Right kidney (tissue), 1 donor: ENCODE data around the gene SLC22A8.
A peak's percentile ranks its signal among the peaks of the same experiment; 100 is the strongest.
"Not testable (repeated sequence)": the region's sequence is repeated elsewhere in the genome, so short reads cannot be mapped to it uniquely, and the experiment has no call there.

Experiments used
- DNase-seq: peaks from one replicate; pipeline ENCODE4 v3.0.0-alpha.2; 2016

SLC22A8 gene

DNA sequence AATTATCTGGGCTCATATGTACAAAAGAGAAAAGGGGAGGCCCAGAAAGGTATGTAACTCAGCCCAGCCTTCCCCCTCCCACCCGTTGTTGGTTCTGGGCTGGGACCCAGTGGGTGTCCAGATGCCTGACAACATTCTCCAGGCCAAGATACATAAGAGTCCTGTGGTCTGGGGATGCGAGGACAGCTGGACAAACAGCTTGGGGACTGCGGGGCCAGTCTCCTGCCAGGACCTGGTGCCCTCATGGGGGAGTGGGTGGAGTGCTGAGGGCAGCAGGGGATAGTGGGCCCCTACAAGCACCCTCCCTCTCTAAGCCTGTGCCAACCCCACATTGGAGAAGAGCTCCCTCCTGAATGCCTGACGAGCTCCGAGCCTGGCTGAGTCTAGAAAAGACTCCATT is 27.4 kb downstream of the SLC22A8 start:
- no peak for DNase-seq

DNA sequence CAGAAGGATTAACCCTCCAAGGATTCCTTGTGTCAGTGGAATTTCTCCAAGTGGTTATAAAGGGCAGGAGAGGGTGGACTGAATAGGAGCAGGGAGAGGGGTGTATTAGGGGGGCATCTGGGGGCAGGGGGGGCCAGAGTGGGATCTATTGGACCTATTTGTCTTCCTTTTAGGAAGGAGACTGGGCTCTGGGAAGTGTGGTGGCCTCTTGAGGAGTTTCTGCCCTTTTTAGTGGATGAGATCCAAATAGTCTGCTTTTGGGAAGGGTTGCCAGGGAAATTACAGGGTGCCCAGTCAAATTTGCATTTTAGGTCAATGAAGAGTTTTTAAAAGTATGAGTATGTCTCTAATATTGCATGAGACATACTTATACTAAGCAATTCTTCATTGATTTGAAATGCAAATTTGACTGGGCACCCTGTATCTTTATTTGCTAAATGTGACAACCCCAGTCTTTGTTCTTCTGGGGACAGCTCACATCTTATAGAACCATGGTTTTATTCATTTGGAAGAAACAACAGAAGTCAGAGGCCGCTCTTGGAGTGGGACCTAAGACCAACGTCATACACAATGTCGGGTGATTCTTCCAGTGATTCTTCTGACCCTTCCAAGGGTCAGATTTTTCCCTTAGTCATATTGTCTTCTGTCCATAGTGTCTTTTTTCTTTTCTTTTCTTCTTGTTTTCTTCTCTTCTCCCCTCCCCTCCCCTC is 30.4 kb downstream of the SLC22A8 start:
- no peak for DNase-seq

- DNase-seq, result peak; percentile 20
These were observed 31.1 kb downstream of the SLC22A8 start, which contains the start of gene SLC22A6 for GRCh38 chr11:62984451-62984991. SLC22A6 (minus strand) TSS chr11:62984967; CDS start chr11:62984690, 277 bp downstream.

GRCh38 chr11:62983536-62984199 is 32.0 kb downstream of the SLC22A8 start:
- no peak for DNase-seq

DNA sequence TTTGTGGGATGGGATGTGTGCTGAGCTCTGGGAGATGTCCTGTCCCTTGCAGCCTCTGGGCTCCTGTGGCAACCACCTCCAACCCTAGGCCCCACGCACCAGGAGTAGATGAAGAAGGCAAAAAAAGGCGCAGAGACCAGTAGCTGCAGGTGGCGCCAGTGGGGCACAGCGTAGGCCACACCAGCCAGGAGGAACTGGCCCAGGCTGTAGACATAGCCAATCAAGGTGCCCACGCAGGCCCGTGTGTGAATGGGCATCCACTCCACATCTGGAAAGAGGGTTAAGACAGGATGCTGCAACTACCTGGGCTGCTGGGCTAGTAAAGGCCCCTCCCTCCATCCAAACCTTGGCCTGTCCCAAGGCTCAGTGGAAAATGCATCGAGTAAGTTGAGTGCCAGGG is 33.9 kb downstream of the SLC22A8 start:
- no peak for DNase-seq

DNA sequence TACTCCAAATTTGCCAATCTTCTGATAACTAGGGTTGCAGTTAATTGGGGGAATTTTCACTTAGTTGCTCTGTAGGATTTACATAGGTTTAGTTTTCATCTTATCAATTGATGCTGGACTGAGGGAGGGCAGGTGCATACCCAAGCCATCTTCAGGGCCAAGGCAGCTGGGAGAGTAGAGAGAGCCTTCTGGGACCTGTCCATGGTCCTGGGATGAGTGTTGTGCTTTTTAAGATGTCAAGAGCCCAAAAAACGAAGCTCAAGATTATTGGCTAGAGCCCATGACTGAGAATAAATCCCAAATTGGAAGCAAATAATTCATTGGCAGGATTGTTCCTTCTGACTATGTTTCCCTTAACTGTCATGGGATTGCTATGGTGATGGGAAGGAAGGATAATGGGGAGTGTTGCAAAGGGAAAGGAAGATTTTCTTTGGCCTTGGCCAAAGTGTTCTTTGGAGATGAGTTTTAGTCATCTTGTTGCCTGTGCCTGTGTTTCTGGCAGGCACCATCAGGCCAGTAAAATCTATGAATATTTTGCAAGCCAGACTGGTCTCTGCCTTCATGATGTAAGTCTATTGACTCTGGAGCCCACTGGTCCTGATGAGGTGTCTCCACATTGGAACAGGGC is 35.4 kb downstream of the SLC22A8 start:
- DNase-seq, result no peak

- DNase-seq, result no peak
These were observed 39.5 kb downstream of the SLC22A8 start for GRCh38 chr11:62976109-62976508.

DNA sequence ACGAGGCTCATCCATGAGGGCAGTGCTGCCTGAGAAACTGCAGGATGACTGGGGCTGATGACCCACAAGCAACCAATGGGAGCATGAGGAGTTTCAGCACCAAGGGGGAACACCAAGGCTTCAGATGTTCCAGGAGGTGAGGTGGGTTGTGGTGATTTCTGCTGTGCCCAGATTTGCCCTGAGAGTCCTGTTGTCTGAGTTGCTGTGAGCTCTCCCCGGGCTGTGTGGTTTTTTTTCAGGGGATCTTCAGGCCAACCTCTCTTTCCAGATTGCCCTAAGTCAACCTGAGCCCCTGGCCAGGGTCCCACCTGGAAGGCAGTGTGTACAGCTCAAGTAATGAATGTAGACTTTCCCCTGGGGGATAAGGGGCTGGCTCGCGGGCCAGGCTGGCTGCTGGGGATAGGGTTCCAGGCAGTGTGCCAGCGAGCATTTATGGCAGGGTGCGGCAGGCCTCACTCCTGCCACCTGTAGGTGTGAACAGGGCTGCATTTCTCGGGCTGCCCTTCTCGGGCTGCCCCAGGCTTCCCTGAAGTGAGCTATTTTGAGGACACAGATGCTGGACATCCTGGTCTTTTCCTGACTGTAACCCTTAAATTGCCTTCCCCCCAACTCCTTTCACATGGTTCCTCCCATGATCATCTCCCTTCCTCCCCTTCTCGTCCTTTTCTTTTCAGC is 40.7 kb downstream of the SLC22A8 start:
- peak; percentile 44 for DNase-seq

GRCh38 chr11:62965574-62965973 is 50.1 kb downstream of the SLC22A8 start:
- DNase-seq, result no peak

DNA sequence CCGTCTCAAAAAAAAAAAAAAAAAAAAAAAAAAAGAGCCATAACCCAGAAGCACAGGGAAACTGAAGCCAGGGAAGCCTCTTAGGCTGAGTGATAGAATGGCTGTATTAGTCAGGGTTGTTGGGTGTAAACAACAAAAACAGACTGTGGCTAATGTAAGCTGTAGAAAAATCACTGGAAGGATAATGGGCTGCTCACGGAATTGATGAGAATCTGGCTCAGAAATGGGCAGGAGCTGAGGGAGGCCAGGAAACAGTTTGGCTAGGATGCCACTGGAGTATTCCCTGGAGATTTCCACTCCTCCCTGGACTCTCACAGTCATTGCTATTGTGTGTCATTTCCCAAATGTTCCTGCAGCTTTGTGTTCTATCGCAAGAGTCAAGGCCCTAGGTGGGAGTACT is 53.2 kb downstream of the SLC22A8 start:
- DNase-seq, result no peak

- DNase-seq, result no peak
These were observed 54.5 kb downstream of the SLC22A8 start for GRCh38 chr11:62961017-62961570.

- no peak for DNase-seq
These were observed 56.1 kb downstream of the SLC22A8 start for GRCh38 chr11:62959422-62959980.

DNA sequence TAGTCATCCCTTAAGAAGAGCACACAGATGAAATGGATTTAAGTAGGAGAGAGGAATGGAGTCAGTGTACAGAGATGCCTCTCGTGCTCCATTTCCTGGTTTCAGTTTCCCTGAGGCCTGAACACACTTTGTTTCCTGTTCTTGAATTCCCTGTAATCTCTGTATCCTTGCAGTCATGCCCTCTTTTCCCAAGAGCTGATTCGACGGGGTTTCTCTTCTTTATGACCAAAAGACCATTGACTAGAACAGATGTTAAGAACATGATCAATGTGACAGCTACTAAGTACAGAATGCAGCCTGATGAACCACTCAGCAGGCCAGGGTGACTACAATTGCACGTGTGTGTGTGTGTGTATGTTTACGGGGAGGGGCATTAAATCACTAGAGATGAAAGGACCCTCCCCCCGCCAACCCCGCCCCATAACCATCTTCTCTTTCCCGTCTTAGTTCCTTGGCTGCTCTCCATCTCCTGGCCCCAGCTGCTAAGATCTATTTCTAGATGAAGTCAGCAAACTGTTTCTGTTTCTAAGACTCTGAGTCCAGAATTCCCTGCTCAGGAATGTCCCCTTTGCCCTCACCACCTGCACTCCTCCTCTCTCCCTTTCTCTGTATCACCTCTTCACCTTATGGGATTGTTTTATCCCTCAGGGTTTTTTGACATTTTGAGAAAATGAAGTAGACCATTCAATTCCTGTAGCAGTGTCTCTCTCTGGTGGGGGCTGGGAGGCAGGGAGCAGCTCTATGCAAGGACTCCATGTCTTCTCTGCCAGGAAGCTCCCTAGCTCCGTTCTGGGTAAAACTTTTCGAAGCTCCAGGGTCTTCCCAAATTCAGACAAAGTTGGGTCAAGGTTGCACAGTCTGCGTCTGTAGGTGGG is 56.9 kb downstream of the SLC22A8 start:
- peak; percentile 56 for DNase-seq

- no peak for DNase-seq
These were observed 58.5 kb downstream of the SLC22A8 start for GRCh38 chr11:62957147-62957546.

GRCh38 chr11:62954478-62954877 is 61.2 kb downstream of the SLC22A8 start:
- no peak for DNase-seq

- no peak for DNase-seq
These were observed 61.8 kb downstream of the SLC22A8 start for GRCh38 chr11:62953811-62954210.

DNA sequence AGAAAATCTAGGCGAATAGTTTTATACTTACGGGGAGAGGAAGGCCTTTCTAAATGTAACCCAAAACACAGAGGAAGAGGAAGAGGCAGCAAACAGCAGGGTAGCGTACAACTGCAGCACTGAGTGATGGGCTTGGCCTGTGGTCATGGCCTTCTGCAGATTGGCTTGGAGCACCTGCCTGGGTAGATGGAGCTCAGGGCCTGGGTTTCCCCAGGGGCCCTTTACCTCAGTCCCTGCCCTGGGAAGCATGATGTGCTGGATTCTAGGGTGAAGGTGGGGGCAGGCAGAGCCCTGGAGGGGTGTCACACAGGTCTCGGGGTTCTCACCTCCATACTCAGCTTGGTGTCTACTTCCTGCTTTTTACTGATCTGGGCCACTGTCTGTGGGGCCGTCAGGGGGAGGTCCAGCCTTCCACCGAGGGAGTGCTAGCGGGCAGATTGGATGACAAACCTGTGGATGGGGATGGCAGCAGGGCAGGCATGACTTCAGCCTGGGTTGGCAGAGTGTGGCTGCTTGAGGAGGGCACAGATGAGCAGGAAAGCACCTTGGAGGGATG is 66.8 kb downstream of the SLC22A8 start:
- no peak for DNase-seq

DNA sequence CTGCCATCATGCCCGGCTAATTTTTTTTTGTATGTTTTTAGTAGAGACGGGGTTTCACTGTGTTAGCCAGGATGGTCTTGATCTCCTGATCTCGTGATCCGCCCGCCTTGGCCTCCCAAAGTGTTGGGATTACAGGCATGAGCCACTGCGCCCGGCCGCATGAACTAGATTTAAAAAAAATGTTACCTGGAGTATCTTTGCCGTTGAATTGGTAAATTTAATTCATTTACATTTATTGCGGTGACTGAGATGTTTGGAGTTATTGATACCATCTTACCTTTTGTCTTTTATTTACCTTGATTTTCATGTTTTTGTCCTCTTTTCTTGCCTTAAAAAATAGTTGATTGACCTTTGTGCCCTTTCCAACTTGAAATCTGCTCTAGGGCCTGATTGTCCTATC is 70.1 kb downstream of the SLC22A8 start:
- DNase-seq, result not testable (repeated sequence)
